Fibroblast of upper back skin (primary cell): Measurements from ENCODE around the gene MAD1L1.

Experiments used
- DNase-seq: peaks from one replicate; pipeline ENCODE4 v3.0.0-alpha.2; 2013

Gene MAD1L1

GRCh38 chr7:2241580-2242540 is 9.1 kb upstream of the MAD1L1 start, which contains the start of the genes MRM2 and NUDT1:
Gene MRM2, minus strand, starts transcription at chr7:2242205. Its CDS starts 36 bp downstream, at chr7:2242169.
Gene NUDT1, plus strand, starts transcription at chr7:2242226. Its CDS starts 2,349 bp downstream, at chr7:2244575.
- DNase-seq, result peak; percentile 68

DNA sequence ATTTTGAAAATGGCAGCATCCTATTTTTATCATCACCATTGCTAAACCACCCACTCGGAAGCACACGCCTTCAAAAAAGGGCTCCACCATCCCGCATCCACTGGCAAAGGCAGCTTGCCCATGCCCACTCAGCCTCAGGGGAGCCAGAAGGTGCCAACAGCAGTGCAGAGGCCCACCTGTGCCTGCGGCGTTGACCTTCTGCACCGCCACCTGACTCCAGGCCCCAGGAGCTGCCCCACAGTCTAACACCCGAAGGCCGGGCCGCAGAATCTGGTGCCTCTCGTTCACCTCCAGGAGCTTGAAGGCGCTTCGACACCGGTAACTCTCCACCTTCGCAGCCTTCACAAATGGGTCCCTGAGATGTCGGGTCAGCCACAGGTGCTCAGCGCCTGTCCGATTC is 6.5 kb upstream of the MAD1L1 start:
- DNase-seq, result no peak

DNA sequence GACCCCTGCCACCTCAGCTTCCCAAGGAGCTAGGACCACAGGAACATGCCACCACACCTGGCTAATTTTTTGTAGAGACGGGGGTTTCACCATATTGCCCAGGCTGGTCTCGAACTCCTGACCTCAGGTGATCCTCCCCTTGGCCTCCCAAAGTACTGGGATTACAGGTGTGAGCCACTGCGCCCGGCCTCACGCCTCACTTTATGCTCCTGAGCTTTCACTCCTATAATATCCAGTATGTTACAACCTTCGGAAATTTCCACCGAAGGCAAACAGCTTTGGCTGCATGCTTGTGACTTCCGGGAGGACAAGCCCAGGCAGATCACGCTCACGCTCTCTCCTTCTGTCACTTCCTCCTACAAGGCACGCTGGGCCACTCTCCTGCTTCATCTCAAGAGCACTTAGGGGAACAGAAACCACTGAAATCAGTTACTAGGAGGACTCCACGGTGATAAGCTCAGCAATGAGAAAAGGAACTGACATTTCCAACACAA is 4.4 kb upstream of the MAD1L1 start:
- DNase-seq, result no peak

DNA sequence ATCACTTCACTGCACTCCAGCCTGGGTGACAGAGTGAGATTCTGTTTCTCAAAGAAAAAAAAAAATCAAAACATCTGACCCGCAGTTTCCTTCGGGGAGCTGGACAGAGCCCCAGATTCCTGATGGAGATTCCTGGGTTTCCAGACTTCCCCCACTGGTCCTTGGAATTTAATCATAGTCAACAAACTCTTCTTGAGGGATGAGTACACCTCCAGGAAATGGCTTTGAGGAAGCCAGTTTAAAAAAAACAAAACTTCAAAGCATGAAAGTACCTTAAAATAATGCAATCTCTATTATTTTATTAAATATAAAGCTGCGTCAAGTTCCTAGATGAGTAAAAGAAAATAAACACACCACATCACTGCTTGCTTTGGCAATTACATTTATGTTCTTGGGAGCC is 1.2 kb upstream of the MAD1L1 start:
- peak; percentile 32 for DNase-seq

DNA sequence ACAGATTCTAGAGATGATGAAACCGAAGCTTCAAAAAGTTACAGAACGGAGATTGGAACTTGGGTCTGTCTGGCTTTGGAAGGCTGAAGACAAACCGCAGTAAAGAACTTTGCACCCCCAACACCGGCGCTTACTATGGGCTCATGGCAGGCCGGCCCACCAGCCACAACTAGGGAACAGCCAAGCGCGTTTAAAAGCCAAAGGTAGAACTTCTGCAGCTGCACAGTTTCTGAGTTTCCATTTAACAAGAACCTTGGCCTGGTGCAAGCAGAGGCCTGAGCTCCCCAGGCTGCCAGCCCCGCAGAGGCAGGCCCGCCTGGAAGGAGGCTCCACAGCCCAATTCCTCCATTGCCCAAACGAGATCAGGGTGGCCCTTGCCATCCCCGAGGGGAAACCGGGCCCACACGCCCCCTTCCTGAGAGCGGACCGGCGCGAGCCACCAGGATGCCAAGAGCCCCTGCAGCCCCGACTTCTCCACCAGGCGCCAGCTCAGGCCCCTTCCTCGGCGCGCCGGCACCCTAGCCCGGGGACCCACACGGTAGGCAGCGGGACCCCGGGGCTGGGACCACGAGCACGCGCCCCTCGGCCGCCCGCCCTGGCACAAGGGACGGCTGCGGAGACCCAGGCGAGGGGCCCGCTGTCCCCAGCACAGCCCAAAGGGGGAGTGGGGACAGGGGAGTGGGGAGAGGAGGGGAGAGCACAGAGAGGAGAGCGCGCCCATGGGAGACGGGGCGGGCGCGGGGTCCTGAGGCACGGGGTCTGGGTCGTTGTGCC is 566 bp downstream of the MAD1L1 start:
- DNase-seq, result no peak

DNA sequence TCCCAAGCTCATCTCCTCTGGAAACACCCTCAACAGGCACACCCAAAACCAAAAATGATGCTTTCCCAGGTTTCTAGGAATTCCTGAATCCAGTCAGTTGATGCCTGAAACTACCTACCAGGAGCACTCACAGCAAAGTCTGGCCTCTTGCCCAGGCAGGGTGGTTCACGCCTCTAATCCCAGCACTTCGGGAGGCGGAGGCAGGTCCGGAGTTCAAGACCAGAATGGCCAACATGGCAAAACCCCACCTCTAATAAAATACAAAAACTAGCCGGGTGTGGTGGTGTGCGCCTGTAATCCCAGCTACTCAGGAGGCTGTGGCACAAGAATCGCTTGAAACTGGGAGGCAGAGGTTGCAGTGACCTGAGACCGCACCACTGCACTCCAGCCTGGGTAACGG is 1.9 kb downstream of the MAD1L1 start:
- no peak for DNase-seq

- DNase-seq, result no peak
Observed at GRCh38 chr7:2230226-2230625, 2.5 kb downstream of the MAD1L1 start.

GRCh38 chr7:2229467-2229866 is 3.3 kb downstream of the MAD1L1 start:
- no peak for DNase-seq

GRCh38 chr7:2228921-2229320 is 3.8 kb downstream of the MAD1L1 start:
- DNase-seq, result no peak

DNA sequence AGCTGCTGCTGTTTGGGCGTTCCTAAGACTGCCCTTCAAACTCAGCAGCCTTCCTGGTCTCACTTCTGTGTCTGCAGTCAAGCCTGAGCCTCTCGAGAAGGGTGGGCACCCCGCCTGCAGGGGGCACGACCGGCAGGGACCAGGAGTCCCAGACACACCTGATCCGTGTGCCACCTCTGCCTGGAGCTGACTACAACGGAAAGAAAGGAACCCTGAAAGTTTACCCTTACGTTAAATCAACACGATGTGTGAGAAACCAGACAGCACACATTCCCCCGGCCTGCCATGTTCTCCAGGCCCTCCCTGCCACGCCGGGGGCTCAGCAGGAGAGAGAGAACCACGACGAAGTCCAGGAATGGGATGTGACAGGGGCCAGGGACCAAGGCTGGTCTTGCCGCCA is 5.0 kb downstream of the MAD1L1 start:
- DNase-seq, result no peak

- no peak for DNase-seq
Observed at GRCh38 chr7:2225830-2226229, 6.9 kb downstream of the MAD1L1 start.

GRCh38 chr7:2225336-2225735 is 7.4 kb downstream of the MAD1L1 start:
- DNase-seq, result no peak

- no peak for DNase-seq
Observed at GRCh38 chr7:2224934-2225333, 7.8 kb downstream of the MAD1L1 start.

GRCh38 chr7:2224491-2224928 is 8.2 kb downstream of the MAD1L1 start:
- no peak for DNase-seq

- no peak for DNase-seq
Observed at GRCh38 chr7:2223321-2223720, 9.4 kb downstream of the MAD1L1 start.

- DNase-seq, result no peak
Observed at GRCh38 chr7:2222516-2222915, 10.2 kb downstream of the MAD1L1 start.

DNA sequence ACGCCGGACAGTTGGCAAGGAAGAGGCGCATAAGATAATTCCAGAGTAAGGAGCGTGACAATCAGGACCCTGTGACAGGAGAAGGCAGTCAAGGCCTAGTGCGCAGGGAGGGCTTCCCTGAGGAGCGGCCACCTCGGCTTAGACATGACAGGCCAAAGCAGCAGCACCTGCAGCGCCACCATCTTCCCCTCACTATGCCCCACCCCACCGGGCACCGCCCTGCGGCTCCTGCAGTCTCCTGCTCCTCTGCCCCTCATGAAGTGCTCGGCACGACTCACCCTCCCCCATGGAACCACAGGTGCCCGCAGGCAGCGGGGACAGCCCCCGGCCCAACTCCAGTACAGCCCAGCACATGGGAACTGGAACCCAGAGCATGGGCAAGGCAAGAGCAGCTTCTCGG is 11.8 kb downstream of the MAD1L1 start:
- DNase-seq, result no peak

DNA sequence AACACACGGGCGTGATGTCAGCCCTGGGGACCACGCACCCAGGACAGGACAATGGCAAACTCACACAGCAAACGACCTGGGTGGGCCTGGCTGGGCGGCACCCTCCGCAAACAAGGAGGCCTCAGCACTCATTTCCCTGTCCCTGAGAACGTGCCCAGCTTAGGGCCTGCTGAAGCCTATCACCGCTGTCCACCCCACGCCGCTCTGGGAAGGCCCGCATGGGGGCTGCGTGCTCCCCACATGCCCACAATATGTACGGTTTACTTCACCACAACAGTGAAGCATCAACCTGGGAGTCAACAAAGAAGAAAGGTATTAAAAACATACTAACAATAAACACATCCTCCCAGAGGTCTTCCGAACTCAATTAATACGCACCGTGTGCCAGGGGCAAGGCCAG is 12.2 kb downstream of the MAD1L1 start:
- no peak for DNase-seq

- DNase-seq, result no peak
Observed at GRCh38 chr7:2220030-2220429, 12.7 kb downstream of the MAD1L1 start.

DNA sequence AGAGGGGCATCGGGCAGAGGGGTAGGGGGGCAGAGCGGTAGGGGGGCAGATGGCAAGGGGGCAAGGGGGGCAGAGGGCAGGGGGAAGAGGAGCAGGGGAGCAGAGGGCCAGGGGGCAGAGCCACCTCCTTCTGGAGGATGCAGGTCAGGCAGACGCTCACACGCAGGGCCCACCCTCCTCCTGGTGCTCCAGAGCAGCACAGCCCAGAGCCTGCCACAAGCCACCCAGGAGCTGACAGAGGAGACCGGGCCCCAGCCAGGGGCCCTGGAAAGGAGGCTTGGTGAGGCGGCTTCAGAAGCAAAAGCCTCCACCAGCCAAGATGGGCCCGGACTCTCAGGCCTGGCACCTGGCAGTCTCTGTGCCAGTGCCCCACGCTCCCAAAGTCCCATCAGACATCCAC is 13.1 kb downstream of the MAD1L1 start:
- no peak for DNase-seq

GRCh38 chr7:2219136-2219535 is 13.6 kb downstream of the MAD1L1 start:
- DNase-seq, result no peak

DNA sequence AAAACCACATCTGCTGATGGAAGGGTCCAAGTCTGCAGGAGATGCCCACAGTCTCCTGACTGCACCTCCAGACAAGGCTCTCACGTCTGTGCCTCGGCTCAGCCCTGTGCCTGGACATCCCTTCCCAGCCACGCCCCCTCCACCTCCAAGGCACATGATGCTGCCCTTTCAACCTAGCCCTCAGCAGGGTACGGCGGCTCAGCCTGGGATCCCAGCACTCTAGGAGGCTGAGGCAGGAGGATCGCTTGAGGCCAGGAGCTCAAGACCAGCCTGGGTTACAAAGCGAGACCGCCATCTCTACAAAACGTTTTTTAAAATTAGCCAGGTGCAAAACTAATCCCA is 14.3 kb downstream of the MAD1L1 start:
- no peak for DNase-seq

GRCh38 chr7:2217716-2218443 is 14.9 kb downstream of the MAD1L1 start:
- DNase-seq, result no peak
